ENCODE measurements around the gene MSI2. TPM values are rescaled to one million over a fixed set of nuclear protein-coding genes. Genes with fewer than 3 reads are reported as not detected.

MSI2 gene
- total and polyA plus RNA-seq, 2 donors, result 19.0 to 43.4 TPM

DNA sequence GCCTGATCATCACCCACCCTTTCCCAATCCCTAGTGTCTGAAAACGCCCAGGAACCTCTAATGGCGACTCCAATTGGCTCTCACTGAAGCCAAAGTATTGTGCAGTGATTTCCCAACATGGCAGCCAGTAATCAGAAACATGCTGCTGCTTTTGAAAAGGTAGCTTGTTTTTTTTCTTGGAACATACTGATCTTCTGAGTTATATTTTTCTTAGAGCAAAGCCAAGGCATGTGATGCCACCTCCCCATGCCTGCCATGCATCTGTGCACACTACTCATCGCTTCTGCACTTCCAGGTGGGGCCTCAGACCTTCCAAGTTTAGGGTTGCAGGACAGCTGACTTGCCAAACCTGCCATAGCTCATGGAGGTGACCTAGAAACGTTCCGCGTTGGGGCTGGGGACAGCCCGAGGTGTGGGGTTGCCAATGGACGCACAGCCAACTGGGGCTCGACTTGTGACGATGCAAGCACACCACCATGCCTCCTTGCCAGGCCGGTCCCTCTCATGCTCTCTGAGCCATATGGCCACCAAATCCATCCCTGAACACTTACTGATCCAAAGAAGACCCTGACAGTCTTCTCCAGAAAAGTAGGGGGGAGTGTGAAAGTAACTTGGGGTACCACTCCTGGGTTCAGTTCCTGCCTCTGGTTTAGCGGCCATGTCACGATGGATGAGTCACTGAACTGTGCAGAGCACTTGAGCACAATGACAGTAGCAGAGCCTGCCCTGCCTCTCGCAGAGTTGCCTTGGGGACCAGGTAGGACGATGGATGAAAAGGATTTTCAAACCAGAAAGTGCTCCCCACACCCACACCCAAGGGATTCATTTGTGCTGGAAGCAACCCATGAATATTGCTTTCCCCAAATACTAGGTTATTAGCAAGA lies 333.1 kb downstream of the MSI2 start:
- DNase-seq (ENCODE audit: extremely low spot score), result no peak
- 96% methylated on average over 15 of the region's 15 CpGs for WGBS
- H3K36me3 ChIP-seq (ENCODE audit: insufficient read depth), result no peaks in the 10 kb centered on the region

DNA sequence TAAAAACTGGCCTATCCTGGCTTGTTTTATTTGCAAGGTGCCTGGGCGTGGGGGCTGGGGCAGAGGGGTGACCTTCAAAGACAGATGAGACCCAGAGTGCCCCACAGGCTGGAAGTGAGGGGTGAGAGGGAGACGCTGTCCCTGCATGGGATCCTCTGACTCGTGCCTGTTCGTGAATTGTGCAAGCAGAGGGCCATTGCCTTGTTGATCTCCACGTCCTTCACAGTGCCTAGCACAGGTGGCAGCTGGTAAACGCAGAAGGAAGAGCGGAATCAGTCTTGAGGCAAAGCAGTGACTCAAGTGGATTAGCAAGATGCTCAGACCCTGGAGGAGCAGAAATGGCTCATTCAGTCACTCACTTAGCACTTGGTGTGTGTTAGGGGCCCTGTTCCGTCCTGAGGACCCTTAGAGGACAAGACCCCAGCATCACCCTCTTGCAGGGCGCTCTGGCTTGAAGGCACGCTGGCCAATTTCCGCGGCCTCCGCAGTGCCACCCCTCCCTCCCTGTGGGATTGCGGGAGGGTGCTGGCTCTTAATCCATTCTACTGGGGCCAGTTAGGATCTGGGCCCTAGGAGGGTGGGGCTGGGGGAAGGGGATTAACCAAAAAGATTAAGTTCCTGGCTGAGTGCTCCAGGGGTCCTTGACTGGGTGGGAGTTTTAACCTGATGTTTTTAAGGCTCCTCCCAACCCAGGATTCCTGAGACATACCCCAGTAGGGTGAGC lies 337.6 kb downstream of the MSI2 start:
- Histone ChIP-seq H3K27ac (ENCODE audit: low read depth) (no peak overlapping the region), H3K4me1 (ENCODE audit: insufficient read depth) (no peaks in the 10 kb centered on the region), H3K36me3 (ENCODE audit: insufficient read depth) (no peaks in the 10 kb centered on the region), H3K4me3 (ENCODE audit: low read depth, low read length) (no peak overlapping the region)
- no peak for DNase-seq (ENCODE audit: extremely low spot score)
- WGBS, result 96% methylated on average over 14 of the region's 14 CpGs

More for the DNA sequence above, 333.1 kb downstream of the MSI2 start:
- no peak overlapping the region for H3K4me3 ChIP-seq (ENCODE audit: low read depth, low read length)
- H3K27ac ChIP-seq (ENCODE audit: low read depth), result no peak overlapping the region
- H3K4me1 ChIP-seq (ENCODE audit: insufficient read depth), result no peaks in the 10 kb centered on the region

DNA sequence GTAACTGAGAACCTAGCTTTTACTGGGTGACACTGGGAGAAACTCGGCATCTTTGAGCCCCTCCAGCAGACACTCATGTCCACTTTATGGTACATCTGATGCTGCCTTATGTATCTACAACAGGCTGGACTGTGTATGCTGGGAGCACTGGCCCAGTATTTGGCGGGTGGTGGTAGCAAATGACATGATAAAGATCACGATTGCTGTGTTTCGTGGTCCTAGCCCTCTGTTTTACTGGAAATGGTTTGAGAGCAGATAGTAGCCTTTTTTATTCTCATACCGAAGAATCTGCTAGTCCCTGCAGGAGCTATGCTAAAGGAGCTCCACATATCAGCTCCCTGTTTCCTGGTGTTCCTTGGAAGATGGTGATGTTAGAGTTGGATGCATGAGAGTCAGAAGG lies 338.4 kb downstream of the MSI2 start:
- DNase-seq (ENCODE audit: extremely low spot score), result no peak
- Histone ChIP-seq H3K27ac (ENCODE audit: low read depth) (no peak overlapping the region), H3K4me3 (ENCODE audit: low read depth, low read length) (no peak overlapping the region), H3K4me1 (ENCODE audit: insufficient read depth) (no peaks in the 10 kb centered on the region), H3K36me3 (ENCODE audit: insufficient read depth) (no peaks in the 10 kb centered on the region)
- WGBS, result 99% methylated on average over 5 of the region's 5 CpGs

DNA sequence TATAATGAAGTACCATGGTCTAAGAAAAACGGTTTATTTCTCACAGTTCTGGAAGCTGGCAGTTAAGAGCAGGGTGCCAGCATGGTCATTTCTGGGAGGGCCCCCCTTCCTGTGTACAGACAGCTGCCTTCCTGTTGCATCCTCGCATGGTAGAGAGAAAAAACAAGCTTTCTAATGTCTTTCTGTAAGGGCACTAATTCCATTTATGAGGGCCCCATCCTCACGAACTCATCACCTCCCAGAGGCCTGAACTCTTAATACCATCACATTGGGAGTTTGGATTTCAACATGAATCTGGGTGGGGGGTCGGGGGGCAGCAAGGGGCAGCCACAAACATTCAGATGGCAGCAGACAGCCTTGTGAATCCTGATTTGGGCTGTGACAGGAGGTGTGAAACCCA lies 339.1 kb downstream of the MSI2 start:
- H3K4me1 ChIP-seq (ENCODE audit: insufficient read depth), result no peaks in the 10 kb centered on the region
- H3K27ac ChIP-seq (ENCODE audit: low read depth), result no peak overlapping the region
- 97% methylated on average over 4 of the region's 4 CpGs for WGBS
- H3K4me3 ChIP-seq (ENCODE audit: low read depth, low read length), result no peak overlapping the region
- DNase-seq (ENCODE audit: extremely low spot score), result no peak
- H3K36me3 ChIP-seq (ENCODE audit: insufficient read depth), result no peaks in the 10 kb centered on the region

DNA sequence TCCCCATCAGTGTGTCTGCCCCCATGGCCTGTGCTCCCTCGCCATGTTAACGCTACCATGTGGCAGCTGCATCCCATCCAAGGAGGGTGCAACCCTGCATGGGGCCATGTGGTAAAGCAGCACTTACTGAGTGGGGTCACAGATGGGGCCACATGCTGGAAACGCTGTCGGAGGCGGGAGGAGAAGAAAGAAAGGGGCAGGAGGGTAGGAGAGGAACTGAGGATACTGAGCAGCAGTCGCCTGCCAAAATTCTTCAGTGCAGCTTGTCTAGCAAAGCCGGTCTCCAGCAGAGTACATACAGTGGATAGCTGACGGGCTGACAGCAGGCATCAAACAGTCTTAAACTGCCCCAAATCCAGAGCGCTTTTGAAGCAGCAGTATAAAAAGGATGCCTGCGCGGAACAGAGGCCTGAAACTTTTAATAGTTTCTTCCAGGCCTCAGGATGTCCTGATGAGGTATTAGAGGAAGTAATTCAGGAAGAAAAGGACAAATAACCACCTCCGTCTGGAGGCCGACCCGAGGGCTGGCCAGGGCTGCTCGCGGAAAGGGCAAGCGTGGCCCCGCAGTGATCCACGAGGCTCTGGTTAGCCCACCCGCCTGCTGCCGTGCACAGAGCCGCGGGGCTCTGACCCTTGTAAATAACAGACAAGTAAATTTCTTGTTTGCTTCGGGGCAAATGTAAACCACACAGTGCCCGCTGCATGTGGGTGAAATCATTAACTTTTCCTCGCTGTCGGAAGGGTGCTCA lies 339.8 kb downstream of the MSI2 start:
- no peak for DNase-seq (ENCODE audit: extremely low spot score)
- Histone ChIP-seq H3K4me1 (ENCODE audit: insufficient read depth) (no peaks in the 10 kb centered on the region), H3K4me3 (ENCODE audit: low read depth, low read length) (no peak overlapping the region), H3K36me3 (ENCODE audit: insufficient read depth) (no peaks in the 10 kb centered on the region), H3K27ac (ENCODE audit: low read depth) (no peak overlapping the region)
- 80% methylated on average over 27 of the region's 27 CpGs for WGBS

DNA sequence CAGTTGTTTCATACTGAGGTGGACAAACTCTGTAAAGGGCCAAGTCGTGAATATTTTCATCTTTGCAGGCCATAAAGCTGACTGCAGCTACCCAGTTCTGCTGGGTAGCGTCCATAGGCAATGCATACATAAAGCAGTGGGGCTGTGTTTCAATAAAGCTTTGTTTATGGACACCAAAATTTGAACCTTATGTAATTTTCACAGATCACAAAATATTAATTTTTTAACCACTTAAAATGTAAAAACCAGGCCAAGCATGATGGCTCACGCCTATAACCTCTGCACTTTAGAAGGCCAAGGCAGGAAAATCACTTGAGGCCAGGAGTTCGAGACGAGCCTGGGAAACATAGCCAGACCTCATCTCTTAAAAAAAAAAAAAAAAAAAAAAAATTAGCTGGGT lies 340.8 kb downstream of the MSI2 start:
- no peaks in the 10 kb centered on the region for H3K4me1 ChIP-seq (ENCODE audit: insufficient read depth)
- H3K36me3 ChIP-seq (ENCODE audit: insufficient read depth), result no peaks in the 10 kb centered on the region
- H3K4me3 ChIP-seq (ENCODE audit: low read depth, low read length), result no peak overlapping the region
- no peak for DNase-seq (ENCODE audit: extremely low spot score)
- 83% methylated on average over 5 of the region's 5 CpGs for WGBS
- no peak overlapping the region for H3K27ac ChIP-seq (ENCODE audit: low read depth)

DNA sequence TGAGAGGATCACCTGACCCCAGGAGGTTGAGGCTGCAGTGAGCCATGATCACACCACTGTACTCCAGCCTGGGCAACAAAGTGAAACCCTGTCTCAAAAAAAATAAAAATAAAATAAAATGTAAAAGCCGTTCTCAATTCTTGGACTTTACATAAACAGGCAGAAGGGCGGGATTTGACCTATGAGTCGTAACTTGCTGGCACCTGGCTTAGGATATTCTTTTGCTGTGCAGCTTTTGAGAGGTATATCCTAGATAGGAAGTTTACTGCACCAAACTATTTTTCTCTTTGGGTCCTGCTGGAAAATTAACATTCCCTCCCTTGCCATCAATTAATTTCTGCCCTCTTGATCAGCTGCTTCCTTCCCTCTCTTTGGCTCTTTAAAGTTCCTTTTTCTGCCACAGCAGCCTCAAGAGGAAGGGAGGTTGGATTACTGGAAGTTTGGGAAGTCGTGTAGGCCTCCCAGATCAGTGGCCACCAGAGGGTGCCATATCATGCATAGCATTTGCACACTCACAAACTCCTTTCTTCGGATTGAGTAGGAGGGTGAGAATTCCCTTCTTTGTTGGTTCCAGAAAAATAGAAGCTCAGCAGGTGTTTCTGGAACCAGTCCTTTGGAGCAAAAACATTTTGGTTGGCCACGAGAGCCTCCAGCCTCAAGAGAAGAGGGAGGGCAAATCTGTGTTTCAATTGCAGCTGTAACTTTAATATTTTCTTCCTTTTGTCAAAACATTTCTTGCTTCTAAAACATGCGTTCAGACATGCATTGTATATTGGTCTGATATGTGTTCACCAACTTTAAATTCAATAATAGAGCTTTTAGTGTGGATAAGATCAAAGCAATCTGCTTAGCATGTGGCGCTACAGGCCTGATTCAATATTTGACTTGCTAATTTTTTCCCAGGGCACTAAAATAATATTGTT lies 341.5 kb downstream of the MSI2 start:
- H3K4me1 ChIP-seq (ENCODE audit: insufficient read depth), result no peaks in the 10 kb centered on the region
- H3K36me3 ChIP-seq (ENCODE audit: insufficient read depth), result no peaks in the 10 kb centered on the region
- no peak for DNase-seq (ENCODE audit: extremely low spot score)
- no peak overlapping the region for H3K4me3 ChIP-seq (ENCODE audit: low read depth, low read length)
- no peak overlapping the region for H3K27ac ChIP-seq (ENCODE audit: low read depth)
- WGBS, result 49% methylated on average over 8 of the region's 8 CpGs

DNA sequence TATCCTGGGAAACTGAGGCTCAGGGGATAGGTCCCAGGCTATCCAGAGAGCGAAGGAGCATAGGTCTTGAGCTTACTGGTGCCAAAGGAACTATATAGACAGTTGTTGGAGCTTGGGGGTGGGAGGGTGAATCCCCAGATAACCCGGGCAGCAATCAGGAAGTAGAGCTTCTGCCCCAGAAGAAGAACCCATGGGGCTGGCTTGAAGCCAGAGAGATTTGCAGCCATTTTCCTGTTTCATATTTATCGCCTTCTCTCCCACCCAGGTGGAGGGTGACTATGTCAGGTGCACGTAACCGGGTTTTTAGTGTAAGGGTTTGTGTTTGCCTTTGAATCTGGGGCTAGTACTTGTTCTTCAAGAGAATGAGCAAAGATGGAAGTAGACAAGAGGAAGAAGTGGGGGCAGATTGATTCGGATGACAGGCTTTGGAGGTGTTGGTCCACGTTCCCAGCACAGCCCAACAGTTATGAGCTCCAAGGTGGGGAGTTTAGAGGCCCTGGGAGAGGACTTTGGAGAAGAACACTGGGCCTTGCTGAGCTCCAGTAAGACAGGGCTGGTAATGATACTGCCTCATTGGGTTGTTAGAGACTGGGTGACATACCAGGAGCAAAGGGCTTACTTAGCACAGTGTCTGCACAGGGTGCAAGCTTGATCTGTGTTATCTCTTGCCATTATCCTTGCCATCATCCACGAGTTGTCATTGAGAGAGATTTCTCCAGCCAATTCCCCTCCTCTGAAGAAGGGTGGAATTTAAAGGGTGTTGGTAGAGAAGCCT lies 343.1 kb downstream of the MSI2 start:
- no peak for DNase-seq (ENCODE audit: extremely low spot score)
- Histone ChIP-seq H3K4me1 (ENCODE audit: insufficient read depth) (no peaks in the 10 kb centered on the region), H3K27ac (ENCODE audit: low read depth) (peak overlapping the region; percentile 14), H3K36me3 (ENCODE audit: insufficient read depth) (no peaks in the 10 kb centered on the region), H3K4me3 (ENCODE audit: low read depth, low read length) (no peak overlapping the region)
- 80% methylated on average over 8 of the region's 8 CpGs for WGBS

DNA sequence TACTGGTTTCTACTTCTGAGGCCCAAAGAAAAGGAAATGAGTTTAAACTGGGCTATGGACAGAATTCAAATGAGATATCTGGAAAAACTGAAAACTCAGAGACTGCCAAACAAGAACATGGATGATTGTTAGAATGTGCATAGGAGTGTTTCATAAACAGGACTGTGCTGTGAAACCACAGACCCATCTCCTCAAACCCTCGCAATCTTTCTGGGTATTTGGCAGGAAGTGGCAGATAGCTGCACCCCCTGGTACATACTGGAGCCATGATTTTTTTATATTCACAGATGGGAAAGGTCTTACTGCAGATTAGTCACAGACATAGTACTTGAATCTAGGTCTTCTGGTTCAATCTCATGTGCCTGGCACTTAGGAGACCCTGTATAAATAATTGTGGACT lies 343.8 kb downstream of the MSI2 start:
- WGBS, result 57% methylated on average over 1 of the region's 1 CpG
- no peaks in the 10 kb centered on the region for H3K4me1 ChIP-seq (ENCODE audit: insufficient read depth)
- no peak overlapping the region for H3K27ac ChIP-seq (ENCODE audit: low read depth)
- no peak overlapping the region for H3K4me3 ChIP-seq (ENCODE audit: low read depth, low read length)
- no peaks in the 10 kb centered on the region for H3K36me3 ChIP-seq (ENCODE audit: insufficient read depth)
- DNase-seq (ENCODE audit: extremely low spot score), result no peak

DNA sequence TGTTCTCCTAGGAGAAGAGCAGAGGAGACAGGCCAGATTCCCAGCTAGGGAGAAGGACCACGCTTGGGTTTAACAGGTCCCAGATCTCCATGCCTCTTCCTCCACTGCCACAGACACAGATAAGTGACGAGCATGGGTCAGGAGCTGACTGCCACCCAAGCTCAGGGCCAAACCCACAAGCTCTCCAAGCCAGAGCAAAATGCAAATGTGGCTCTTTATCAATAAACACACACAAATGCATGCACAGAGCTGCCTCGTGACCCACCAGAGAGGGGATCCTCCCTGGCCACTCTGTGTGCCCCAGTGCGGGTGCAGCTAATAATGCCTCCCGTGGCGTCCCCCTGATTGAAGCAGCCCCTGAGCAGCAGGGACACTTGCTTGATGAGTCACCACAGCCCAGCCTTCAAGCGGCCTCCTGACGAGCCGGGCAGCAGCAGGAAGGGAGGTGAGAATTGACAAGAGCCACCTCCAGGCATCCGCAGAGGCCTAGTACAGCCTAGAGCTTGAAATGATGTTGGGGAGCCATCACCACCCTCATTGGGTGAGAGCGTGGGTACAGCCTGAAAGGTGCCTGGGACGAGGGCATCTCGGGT lies 344.9 kb downstream of the MSI2 start:
- Histone ChIP-seq H3K4me3 (ENCODE audit: low read depth, low read length) (no peak overlapping the region), H3K4me1 (ENCODE audit: insufficient read depth) (no peaks in the 10 kb centered on the region), H3K36me3 (ENCODE audit: insufficient read depth) (no peaks in the 10 kb centered on the region), H3K27ac (ENCODE audit: low read depth) (no peak overlapping the region)
- 92% methylated on average over 13 of the region's 13 CpGs for WGBS
- no peak for DNase-seq (ENCODE audit: extremely low spot score)

DNA sequence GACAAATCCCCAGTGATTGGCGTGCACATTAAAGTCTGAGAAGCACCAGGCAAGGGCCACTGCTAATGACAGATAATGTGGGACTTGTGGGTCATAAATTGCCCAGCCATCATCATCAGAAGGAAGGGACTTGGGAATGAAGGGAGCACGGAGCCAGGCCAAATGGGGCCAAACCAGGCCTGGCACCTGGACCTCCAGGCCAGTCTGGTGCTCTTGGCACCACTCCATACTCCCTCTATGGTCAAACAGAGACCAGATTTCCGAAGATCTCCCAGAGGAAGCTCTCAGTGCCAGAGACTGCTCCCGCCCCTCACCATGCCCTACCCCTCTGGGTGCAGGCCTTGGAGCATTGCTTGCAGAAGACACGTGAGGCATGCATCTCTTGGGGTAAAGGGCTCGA lies 346.6 kb downstream of the MSI2 start:
- DNase-seq (ENCODE audit: extremely low spot score), result no peak
- 94% methylated on average over 6 of the region's 6 CpGs for WGBS
- Histone ChIP-seq H3K27ac (ENCODE audit: low read depth) (no peak overlapping the region), H3K36me3 (ENCODE audit: insufficient read depth) (no peaks in the 10 kb centered on the region), H3K4me1 (ENCODE audit: insufficient read depth) (no peaks in the 10 kb centered on the region), H3K4me3 (ENCODE audit: low read depth, low read length) (no peak overlapping the region)

DNA sequence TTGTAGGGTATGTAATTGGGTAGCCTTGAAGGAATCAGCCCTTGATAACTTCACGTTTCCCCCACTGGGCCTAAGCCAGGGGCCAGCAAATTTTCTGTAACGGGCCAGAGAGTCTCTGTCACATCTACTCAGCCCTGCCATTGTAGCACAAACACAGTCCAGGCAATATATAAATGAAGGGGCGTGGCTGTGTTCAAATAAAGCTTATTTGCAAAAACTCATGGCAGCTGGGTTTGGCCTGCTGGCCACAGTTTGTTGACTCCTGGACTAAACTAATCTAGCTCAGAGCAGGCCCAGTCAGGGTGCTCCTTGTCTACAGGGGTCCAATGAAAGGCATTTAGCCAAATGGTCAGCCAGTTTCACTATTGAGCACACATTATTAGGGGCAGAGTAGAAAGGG lies 347.2 kb downstream of the MSI2 start:
- Histone ChIP-seq H3K4me1 (ENCODE audit: insufficient read depth) (no peaks in the 10 kb centered on the region), H3K4me3 (ENCODE audit: low read depth, low read length) (no peak overlapping the region), H3K27ac (ENCODE audit: low read depth) (no peak overlapping the region), H3K36me3 (ENCODE audit: insufficient read depth) (no peaks in the 10 kb centered on the region)
- DNase-seq (ENCODE audit: extremely low spot score), result no peak
- WGBS, result 62% methylated on average over 3 of the region's 3 CpGs
